Neural cell (in vitro differentiated cells): ENCODE data around the gene MAGOHB. TPM values are rescaled to one million over a fixed set of nuclear protein-coding genes. Genes with fewer than 3 reads are reported as not detected.

Experiments used
- H2AFZ ChIP-seq: fragments of 200-600, 300-800 bp; sonication (generic), shearing (Covaris generic); 2 replicates; pipeline ENCODE4 v1.6.0; 2014; ENCODE audit warnings: low read depth, mild to moderate bottlenecking, antibody characterized with exemption, low read length, moderate library complexity
- H3F3A ChIP-seq: fragments of 200-600 bp; shearing (Covaris generic); 2 replicates; pipeline ENCODE4 v1.6.1; 2016; ENCODE audit warnings: mild to moderate bottlenecking, moderate library complexity, mixed read lengths, antibody characterized with exemption, low read length; ENCODE audit not compliant: insufficient read depth, poor library complexity, severe bottlenecking
- H3K27ac ChIP-seq: fragments of 200-600, 300-800 bp; sonication (generic), shearing (Covaris generic); 2 replicates; pipeline ENCODE4 v1.5.1; 2014; ENCODE audit warnings: mild to moderate bottlenecking, low read length, moderate library complexity
- H3K27me3 ChIP-seq: fragments of 300-800, 200-600 bp; sonication (generic), shearing (Covaris generic); 2 replicates; pipeline ENCODE4 v1.6.0; 2014; ENCODE audit warnings: mild to moderate bottlenecking, low read depth, low read length, moderate library complexity; ENCODE audit not compliant: insufficient read depth
- H3K36me3 ChIP-seq: fragments of 300-800, 200-600 bp; sonication (generic), shearing (Covaris generic); 2 replicates; pipeline ENCODE4 v1.5.1; 2014; ENCODE audit warnings: mild to moderate bottlenecking, antibody characterized with exemption, low read length, moderate library complexity; ENCODE audit not compliant: insufficient read depth
- H3K4me2 ChIP-seq: fragments of 300-800, 200-600 bp; sonication (generic), shearing (Covaris generic); 2 replicates; pipeline ENCODE4 v1.6.0; 2014; ENCODE audit warnings: mild to moderate bottlenecking, low read length
- H3K4me3 ChIP-seq: fragments of 300-800, 200-600 bp; sonication (generic), shearing (Covaris generic); 2 replicates; pipeline ENCODE4 v1.5.1; 2014; ENCODE audit warnings: mild to moderate bottlenecking, low read length, moderate library complexity
- H3K79me2 ChIP-seq: fragments of 200-600 bp; shearing (Covaris generic); replicated peaks from 2 replicates; pipeline ENCODE4 v1.6.0; 2014; ENCODE audit warnings: mild to moderate bottlenecking, low read length, moderate library complexity; ENCODE audit not compliant: insufficient read depth
- H3K9ac ChIP-seq: fragments of 300-800, 200-600 bp; sonication (generic), shearing (Covaris generic); 2 replicates; pipeline ENCODE4 v1.6.1; 2016; ENCODE audit warnings: mild to moderate bottlenecking, low read length, mixed read lengths
- H3K9me2 ChIP-seq: fragments of 200-600 bp; shearing (Covaris generic); 2 replicates; pipeline ENCODE4 v1.6.1; 2016; ENCODE audit warnings: mild to moderate bottlenecking, low read length, mixed read lengths; ENCODE audit not compliant: insufficient read depth
- H3K9me3 ChIP-seq: fragments of 200-600, 300-800 bp; sonication (generic), shearing (Covaris generic); 2 replicates; pipeline ENCODE4 v1.6.1; 2016; ENCODE audit warnings: mild to moderate bottlenecking, mixed run types, low read length, moderate library complexity, mixed read lengths
- H4K20me1 ChIP-seq: fragments of 200-600 bp; shearing (Covaris generic); 2 replicates; pipeline ENCODE4 v1.6.1; 2016; ENCODE audit warnings: mild to moderate bottlenecking, mixed run types; ENCODE audit not compliant: insufficient read depth
- CTCF ChIP-seq: fragments of 450-650 bp; IDR thresholded peaks from 2 replicates; pipeline ENCODE4 v1.5.1; 2014; ENCODE audit warnings: antibody characterized with exemption, mild to moderate bottlenecking, moderate library complexity; ENCODE audit not compliant: poor library complexity, severe bottlenecking
- EP300 ChIP-seq: fragments of 450-650 bp; conservative IDR thresholded peaks from 2 replicates; pipeline ENCODE4 v1.6.1; 2014; ENCODE audit warnings: antibody characterized with exemption, mild to moderate bottlenecking, moderate library complexity; ENCODE audit not compliant: poor library complexity, severe bottlenecking
- EZH2 ChIP-seq: fragments of 200-600, 300-800 bp; shearing (Covaris generic), sonication (generic); IDR thresholded peaks from 2 replicates; pipeline ENCODE4 v1.6.1; 2014; ENCODE audit warnings: antibody characterized with exemption, low read length, borderline replicate concordance, mild to moderate bottlenecking; ENCODE audit not compliant: insufficient read depth, poor library complexity, severe bottlenecking
- MXI1 ChIP-seq: fragments of 450-650 bp; conservative IDR thresholded peaks from 2 replicates; pipeline ENCODE4 v1.6.1; 2014; ENCODE audit warnings: antibody characterized with exemption, mild to moderate bottlenecking; ENCODE audit not compliant: poor library complexity, severe bottlenecking
- POLR2AphosphoS5 ChIP-seq: IDR thresholded peaks from 2 replicates; pipeline ENCODE4 v1.6.1; 2012
- RAD21 ChIP-seq: fragments of 450-650 bp; conservative IDR thresholded peaks from 2 replicates; pipeline ENCODE4 v1.6.1; 2014; ENCODE audit warnings: antibody characterized with exemption, mild to moderate bottlenecking, moderate library complexity
- REST ChIP-seq: IDR thresholded peaks from 2 replicates; pipeline ENCODE4 v1.6.1; 2012; ENCODE audit warnings: borderline replicate concordance
- SMC3 ChIP-seq: fragments of 450-650 bp; conservative IDR thresholded peaks from 2 replicates; pipeline ENCODE4 v1.6.1; 2014; ENCODE audit warnings: antibody characterized with exemption, mild to moderate bottlenecking, moderate library complexity; ENCODE audit not compliant: poor library complexity
- TAF1 ChIP-seq: IDR thresholded peaks from 2 replicates; pipeline ENCODE4 v1.6.1; 2012; ENCODE audit warnings: low read depth
- polyA plus RNA-seq: library from polyadenylated mRNA; depleted of rRNA; stranded (reverse); fragments of >200 nt; gene quantifications from 2 replicates; pipeline ENCODE4 v1.2.3, GENCODE V29; 2014

The MAGOHB gene
- polyA plus RNA-seq, 1 donor from 2014 or later, result 43.3 TPM

- no peak overlapping the region for H3K27ac ChIP-seq
- no peak overlapping the region for H3K9ac ChIP-seq
- no peaks in the 10 kb centered on the region for H3K9me3 ChIP-seq
- no peaks in the 10 kb centered on the region for H3F3A ChIP-seq
- H3K27me3 ChIP-seq, result no peaks in the 10 kb centered on the region
- no peak overlapping the region for H3K4me2 ChIP-seq
- no peaks in the 10 kb centered on the region for H3K36me3 ChIP-seq
- H3K4me3 ChIP-seq, result no peak overlapping the region
- no peaks in the 10 kb centered on the region for H3K79me2 ChIP-seq
- H3K9me2 ChIP-seq, result no peaks in the 10 kb centered on the region
- H4K20me1 ChIP-seq, result no peaks in the 10 kb centered on the region
- TF ChIP-seq SMC3 (no peak), POLR2AphosphoS5 (no peak), REST (no peak), RAD21 (no peak), CTCF (no peak), EZH2 (no peak)
- no peak overlapping the region for H2AFZ ChIP-seq
Observed at GRCh38 chr12:10571141-10571540, 42.3 kb downstream of the MAGOHB start.

- no peak overlapping the region for H3K4me2 ChIP-seq
- no peak overlapping the region for H3K27ac ChIP-seq
- H3K9me2 ChIP-seq, result no peaks in the 10 kb centered on the region
- no peaks in the 10 kb centered on the region for H3K9me3 ChIP-seq
- H3K79me2 ChIP-seq, result no peaks in the 10 kb centered on the region
- H3K4me3 ChIP-seq, result no peak overlapping the region
- H4K20me1 ChIP-seq, result no peaks in the 10 kb centered on the region
- no peaks in the 10 kb centered on the region for H3F3A ChIP-seq
- TF ChIP-seq CTCF (no peak), TAF1 (no peak), POLR2AphosphoS5 (no peak), MXI1 (no peak), SMC3 (no peak), RAD21 (no peak), EZH2 (no peak), EP300 (no peak), REST (no peak)
- H3K27me3 ChIP-seq, result no peaks in the 10 kb centered on the region
- no peak overlapping the region for H3K9ac ChIP-seq
- no peaks in the 10 kb centered on the region for H3K36me3 ChIP-seq
- H2AFZ ChIP-seq, result no peak overlapping the region
Observed at GRCh38 chr12:10567813-10568212, 45.6 kb downstream of the MAGOHB start.
